ENCODE measurements around the gene PTEN. TPM values are rescaled to one million over a fixed set of nuclear protein-coding genes. Genes with fewer than 3 reads are reported as not detected.
A peak's percentile ranks its signal among the peaks of the same experiment; 100 is the strongest.

PTEN gene
- total and polyA plus RNA-seq, 2 experiments from 2014 or later = 20.8 to 64.0 TPM

DNA sequence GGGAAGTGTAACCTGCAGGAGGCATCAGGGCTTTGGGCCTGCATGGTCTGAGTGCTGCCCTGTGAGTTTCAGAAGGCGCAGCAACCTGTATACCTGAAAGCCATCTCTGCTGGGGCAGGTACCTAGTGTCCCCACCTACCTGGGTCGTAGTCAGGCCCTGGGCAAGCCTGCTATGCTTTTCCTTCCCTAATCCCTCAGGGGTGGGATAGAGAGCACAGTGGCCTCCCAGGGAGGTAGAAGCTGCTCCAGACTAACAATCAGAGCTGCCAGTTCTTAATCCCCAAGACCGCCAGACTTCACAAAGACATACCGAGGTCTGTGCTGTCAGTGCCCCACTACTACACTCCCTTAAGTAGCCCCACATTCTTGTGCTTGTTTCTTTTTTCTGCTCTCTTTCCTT is 52.0 kb downstream of the PTEN start:
- no peak overlapping the region for H3K27ac Mint-ChIP-seq
- Histone ChIP-seq H3K9me2 (ENCODE audit: insufficient read depth) (no peaks in the 10 kb centered on the region), H3K27me3 (ENCODE audit: insufficient read depth) (no peaks in the 10 kb centered on the region), H3K4me2 (peak overlapping the region; percentile 48; the same call in 1 of the 2 replicates), H3K4me1 (ENCODE audit: insufficient read depth) (peaks cover 12% of the 10 kb centered on the region), H3K4me3 (no peak overlapping the region), H4K20me1 (replicated peaks; ENCODE audit: insufficient read depth) (peaks cover 19% of the 10 kb centered on the region), H3K27ac (ENCODE audit: low read depth) (peak overlapping the region; percentile 36; the same call in 1 of the 2 replicates), H3F3A (replicated peaks; ENCODE audit: low read depth) (no peaks in the 10 kb centered on the region), H2AFZ (no peak overlapping the region), H3K36me3 (ENCODE audit: insufficient read depth) (no peaks in the 10 kb centered on the region), H3K79me2 (replicated peaks; ENCODE audit: insufficient read depth) (peaks cover 97% of the 10 kb centered on the region)
- no peaks in the 10 kb centered on the region for H3K27me3 Mint-ChIP-seq (ENCODE audit: insufficient read depth, low read depth, poor library complexity)
- ATAC-seq (peak; percentile 99), DNase-seq (ENCODE audit: low spot score) (peak; percentile 69)
- H3K36me3 Mint-ChIP-seq (ENCODE audit: low read depth) = peaks cover 28% of the 10 kb centered on the region; the same call in 2 of the 3 replicates
- TF ChIP-seq, protein P1, sequence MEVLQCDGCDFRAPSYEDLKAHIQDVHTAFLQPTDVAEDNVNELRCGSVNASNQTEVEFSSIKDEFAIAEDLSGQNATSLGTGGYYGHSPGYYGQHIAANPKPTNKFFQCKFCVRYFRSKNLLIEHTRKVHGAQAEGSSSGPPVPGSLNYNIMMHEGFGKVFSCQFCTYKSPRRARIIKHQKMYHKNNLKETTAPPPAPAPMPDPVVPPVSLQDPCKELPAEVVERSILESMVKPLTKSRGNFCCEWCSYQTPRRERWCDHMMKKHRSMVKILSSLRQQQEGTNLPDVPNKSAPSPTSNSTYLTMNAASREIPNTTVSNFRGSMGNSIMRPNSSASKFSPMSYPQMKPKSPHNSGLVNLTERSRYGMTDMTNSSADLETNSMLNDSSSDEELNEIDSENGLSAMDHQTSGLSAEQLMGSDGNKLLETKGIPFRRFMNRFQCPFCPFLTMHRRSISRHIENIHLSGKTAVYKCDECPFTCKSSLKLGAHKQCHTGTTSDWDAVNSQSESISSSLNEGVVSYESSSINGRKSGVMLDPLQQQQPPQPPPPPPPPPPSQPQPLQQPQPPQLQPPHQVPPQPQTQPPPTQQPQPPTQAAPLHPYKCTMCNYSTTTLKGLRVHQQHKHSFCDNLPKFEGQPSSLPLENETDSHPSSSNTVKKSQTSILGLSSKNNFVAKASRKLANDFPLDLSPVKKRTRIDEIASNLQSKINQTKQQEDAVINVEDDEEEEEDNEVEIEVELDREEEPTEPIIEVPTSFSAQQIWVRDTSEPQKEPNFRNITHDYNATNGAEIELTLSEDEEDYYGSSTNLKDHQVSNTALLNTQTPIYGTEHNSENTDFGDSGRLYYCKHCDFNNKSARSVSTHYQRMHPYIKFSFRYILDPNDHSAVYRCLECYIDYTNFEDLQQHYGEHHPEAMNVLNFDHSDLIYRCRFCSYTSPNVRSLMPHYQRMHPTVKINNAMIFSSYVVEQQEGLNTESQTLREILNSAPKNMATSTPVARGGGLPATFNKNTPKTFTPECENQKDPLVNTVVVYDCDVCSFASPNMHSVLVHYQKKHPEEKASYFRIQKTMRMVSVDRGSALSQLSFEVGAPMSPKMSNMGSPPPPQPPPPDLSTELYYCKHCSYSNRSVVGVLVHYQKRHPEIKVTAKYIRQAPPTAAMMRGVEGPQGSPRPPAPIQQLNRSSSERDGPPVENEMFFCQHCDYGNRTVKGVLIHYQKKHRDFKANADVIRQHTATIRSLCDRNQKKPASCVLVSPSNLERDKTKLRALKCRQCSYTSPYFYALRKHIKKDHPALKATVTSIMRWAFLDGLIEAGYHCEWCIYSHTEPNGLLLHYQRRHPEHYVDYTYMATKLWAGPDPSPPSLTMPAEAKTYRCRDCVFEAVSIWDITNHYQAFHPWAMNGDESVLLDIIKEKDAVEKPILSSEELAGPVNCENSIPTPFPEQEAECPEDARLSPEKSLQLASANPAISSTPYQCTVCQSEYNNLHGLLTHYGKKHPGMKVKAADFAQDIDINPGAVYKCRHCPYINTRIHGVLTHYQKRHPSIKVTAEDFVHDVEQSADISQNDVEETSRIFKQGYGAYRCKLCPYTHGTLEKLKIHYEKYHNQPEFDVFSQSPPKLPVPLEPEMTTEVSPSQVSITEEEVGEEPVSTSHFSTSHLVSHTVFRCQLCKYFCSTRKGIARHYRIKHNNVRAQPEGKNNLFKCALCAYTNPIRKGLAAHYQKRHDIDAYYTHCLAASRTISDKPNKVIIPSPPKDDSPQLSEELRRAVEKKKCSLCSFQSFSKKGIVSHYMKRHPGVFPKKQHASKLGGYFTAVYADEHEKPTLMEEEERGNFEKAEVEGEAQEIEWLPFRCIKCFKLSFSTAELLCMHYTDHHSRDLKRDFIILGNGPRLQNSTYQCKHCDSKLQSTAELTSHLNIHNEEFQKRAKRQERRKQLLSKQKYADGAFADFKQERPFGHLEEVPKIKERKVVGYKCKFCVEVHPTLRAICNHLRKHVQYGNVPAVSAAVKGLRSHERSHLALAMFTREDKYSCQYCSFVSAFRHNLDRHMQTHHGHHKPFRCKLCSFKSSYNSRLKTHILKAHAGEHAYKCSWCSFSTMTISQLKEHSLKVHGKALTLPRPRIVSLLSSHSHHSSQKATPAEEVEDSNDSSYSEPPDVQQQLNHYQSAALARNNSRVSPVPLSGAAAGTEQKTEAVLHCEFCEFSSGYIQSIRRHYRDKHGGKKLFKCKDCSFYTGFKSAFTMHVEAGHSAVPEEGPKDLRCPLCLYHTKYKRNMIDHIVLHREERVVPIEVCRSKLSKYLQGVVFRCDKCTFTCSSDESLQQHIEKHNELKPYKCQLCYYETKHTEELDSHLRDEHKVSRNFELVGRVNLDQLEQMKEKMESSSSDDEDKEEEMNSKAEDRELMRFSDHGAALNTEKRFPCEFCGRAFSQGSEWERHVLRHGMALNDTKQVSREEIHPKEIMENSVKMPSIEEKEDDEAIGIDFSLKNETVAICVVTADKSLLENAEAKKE (CRISPR knock-in tag; IDR thresholded peaks at IDR 0.05) = no peak
- TF ChIP-seq, protein P2, sequence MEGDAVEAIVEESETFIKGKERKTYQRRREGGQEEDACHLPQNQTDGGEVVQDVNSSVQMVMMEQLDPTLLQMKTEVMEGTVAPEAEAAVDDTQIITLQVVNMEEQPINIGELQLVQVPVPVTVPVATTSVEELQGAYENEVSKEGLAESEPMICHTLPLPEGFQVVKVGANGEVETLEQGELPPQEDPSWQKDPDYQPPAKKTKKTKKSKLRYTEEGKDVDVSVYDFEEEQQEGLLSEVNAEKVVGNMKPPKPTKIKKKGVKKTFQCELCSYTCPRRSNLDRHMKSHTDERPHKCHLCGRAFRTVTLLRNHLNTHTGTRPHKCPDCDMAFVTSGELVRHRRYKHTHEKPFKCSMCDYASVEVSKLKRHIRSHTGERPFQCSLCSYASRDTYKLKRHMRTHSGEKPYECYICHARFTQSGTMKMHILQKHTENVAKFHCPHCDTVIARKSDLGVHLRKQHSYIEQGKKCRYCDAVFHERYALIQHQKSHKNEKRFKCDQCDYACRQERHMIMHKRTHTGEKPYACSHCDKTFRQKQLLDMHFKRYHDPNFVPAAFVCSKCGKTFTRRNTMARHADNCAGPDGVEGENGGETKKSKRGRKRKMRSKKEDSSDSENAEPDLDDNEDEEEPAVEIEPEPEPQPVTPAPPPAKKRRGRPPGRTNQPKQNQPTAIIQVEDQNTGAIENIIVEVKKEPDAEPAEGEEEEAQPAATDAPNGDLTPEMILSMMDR (conservative IDR thresholded peaks at IDR 0.05; ENCODE audit: low read depth in 2 of 2) = peak in 1 of 2 experiments; percentile 28; a peak in 1 of 4 replicates
- TF ChIP-seq CREB1 (CRISPR knock-in tag; IDR thresholded peaks at IDR 0.05; ENCODE audit: low read depth) = no peak
- TF ChIP-seq NANOG (IDR thresholded peaks at IDR 0.05; ENCODE audit: borderline replicate concordance) = no peak
- peaks cover 4% of the 10 kb centered on the region; the same call in 1 of the 3 replicates for H3K9me3 Mint-ChIP-seq
- no peak overlapping the region for H3K4me3 Mint-ChIP-seq
- peaks cover 24% of the 10 kb centered on the region for H3K4me1 Mint-ChIP-seq

Measured in GM23338 (cell line).